OCI-LY1 (cell line): ENCODE data around the gene ROCK2.

Experiments
- H2AFZ ChIP-seq: fragments of 200-600 bp; sonication (generic), shearing (Covaris generic); 2 replicates; pipeline ENCODE4 v1.6.0; 2014; ENCODE audit warnings: antibody characterized with exemption, mild to moderate bottlenecking, low read length
- H3F3A ChIP-seq: fragments of 200-600 bp; sonication (generic), shearing (Covaris generic); 2 replicates; pipeline ENCODE4 v1.6.0; 2014; ENCODE audit warnings: mild to moderate bottlenecking, antibody characterized with exemption, low read length, moderate library complexity; ENCODE audit not compliant: insufficient read depth
- H3K27ac ChIP-seq: fragments of 200-600 bp; sonication (generic); 2 replicates; pipeline ENCODE4 v1.5.1; 2014; ENCODE audit warnings: low read length, mixed run types, mild to moderate bottlenecking, low read depth; ENCODE audit not compliant: poor library complexity, severe bottlenecking
- H3K27me3 ChIP-seq: fragments of 200-600 bp; sonication (generic); 2 replicates; pipeline ENCODE4 v1.6.0; 2014; ENCODE audit warnings: antibody characterized with exemption, mild to moderate bottlenecking, low read length, moderate library complexity; ENCODE audit not compliant: insufficient read depth
- H3K36me3 ChIP-seq: fragments of 200-600 bp; sonication (generic); 2 replicates; pipeline ENCODE4 v1.6.1; 2014; ENCODE audit warnings: mild to moderate bottlenecking, antibody characterized with exemption, low read length, moderate library complexity, mixed read lengths; ENCODE audit not compliant: insufficient read depth
- H3K4me1 ChIP-seq: fragments of 200-600 bp; sonication (generic); 2 replicates; pipeline ENCODE4 v1.5.1; 2014; ENCODE audit warnings: mild to moderate bottlenecking, low read length, moderate library complexity; ENCODE audit not compliant: insufficient read depth, severe bottlenecking
- H3K4me2 ChIP-seq: fragments of 200-600 bp; sonication (generic), shearing (Covaris generic); 2 replicates; pipeline ENCODE4 v1.6.1; 2014; ENCODE audit warnings: low read length
- H3K4me3 ChIP-seq: fragments of 200-600 bp; sonication (generic); 2 replicates; pipeline ENCODE4 v1.5.1; 2014; ENCODE audit warnings: low read length, low read depth, mild to moderate bottlenecking, mixed read lengths; ENCODE audit not compliant: poor library complexity, severe bottlenecking
- H3K79me2 ChIP-seq: fragments of 200-600 bp; shearing (Covaris generic); 2 replicates; pipeline ENCODE4 v1.6.1; 2016; ENCODE audit warnings: mixed run types, low read length, mixed read lengths; ENCODE audit not compliant: insufficient read depth
- H3K9ac ChIP-seq: fragments of 200-600 bp; sonication (generic), shearing (Covaris generic); 2 replicates; pipeline ENCODE4 v1.6.1; 2014; ENCODE audit warnings: mild to moderate bottlenecking, low read length, mixed read lengths
- H3K9me2 ChIP-seq: fragments of 200-600 bp; sonication (generic), shearing (Covaris generic); 2 replicates; pipeline ENCODE4 v1.6.1; 2014; ENCODE audit warnings: low read depth, mild to moderate bottlenecking, low read length, mixed read lengths
- H3K9me3 ChIP-seq: fragments of 200-600 bp; shearing (Covaris generic); 2 replicates; pipeline ENCODE4 v1.6.1; 2014; ENCODE audit warnings: low read length, mixed read lengths
- H4K20me1 ChIP-seq: fragments of 200-600 bp; sonication (generic), shearing (Covaris generic); 2 replicates; pipeline ENCODE4 v1.6.0; 2016; ENCODE audit warnings: mild to moderate bottlenecking, low read length; ENCODE audit not compliant: insufficient read depth
- CTCF ChIP-seq: fragments of 200-600 bp; sonication (generic), shearing (Covaris generic); IDR thresholded peaks from 2 replicates; pipeline ENCODE4 v1.5.1; 2017; ENCODE audit warnings: mild to moderate bottlenecking, antibody characterized with exemption, low read length, moderate library complexity, mixed read lengths
- EZH2 ChIP-seq: fragments of 200-600 bp; sonication (generic), shearing (Covaris generic); IDR thresholded peaks from 2 replicates; pipeline ENCODE4 v1.8.0; 2017; ENCODE audit warnings: borderline replicate concordance, mixed run types, mild to moderate bottlenecking, antibody characterized with exemption, low read length, moderate library complexity, mixed read lengths

The ROCK2 gene

GRCh38 chr2:11267931-11268330 is 76.5 kb downstream of the ROCK2 start:
- H3K4me2 ChIP-seq: no peak overlapping the region

GRCh38 chr2:11264818-11265217 is 79.6 kb downstream of the ROCK2 start:
- H3K4me2 ChIP-seq: no peak overlapping the region
- H3K27me3 ChIP-seq: no peaks in the 10 kb centered on the region
- H3K79me2 ChIP-seq: no peaks in the 10 kb centered on the region
- no peaks in the 10 kb centered on the region for H3K9me2 ChIP-seq
- H3K4me1 ChIP-seq: no peaks in the 10 kb centered on the region
- no peaks in the 10 kb centered on the region for H3K9me3 ChIP-seq
- H2AFZ ChIP-seq: no peak overlapping the region
- H3K27ac ChIP-seq: no peak overlapping the region
- no peak overlapping the region for H3K9ac ChIP-seq
- no peaks in the 10 kb centered on the region for H3F3A ChIP-seq
- H4K20me1 ChIP-seq: no peaks in the 10 kb centered on the region
- H3K36me3 ChIP-seq: no peaks in the 10 kb centered on the region
- TF ChIP-seq EZH2 (no peak), CTCF (no peak)
- no peak overlapping the region for H3K4me3 ChIP-seq

More at GRCh38 chr2:11267931-11268330, 76.5 kb downstream of the ROCK2 start:
- TF ChIP-seq EZH2: no peak
- no peak for TF ChIP-seq CTCF
- Histone ChIP-seq H3K4me1 (no peaks in the 10 kb centered on the region), H3K27ac (no peak overlapping the region), H3K36me3 (no peaks in the 10 kb centered on the region), H3K9me3 (no peaks in the 10 kb centered on the region), H3F3A (no peaks in the 10 kb centered on the region), H3K9me2 (no peaks in the 10 kb centered on the region), H3K9ac (no peak overlapping the region), H3K27me3 (no peaks in the 10 kb centered on the region), H4K20me1 (no peaks in the 10 kb centered on the region), H3K4me3 (no peak overlapping the region), H3K79me2 (no peaks in the 10 kb centered on the region), H2AFZ (no peak overlapping the region)

DNA sequence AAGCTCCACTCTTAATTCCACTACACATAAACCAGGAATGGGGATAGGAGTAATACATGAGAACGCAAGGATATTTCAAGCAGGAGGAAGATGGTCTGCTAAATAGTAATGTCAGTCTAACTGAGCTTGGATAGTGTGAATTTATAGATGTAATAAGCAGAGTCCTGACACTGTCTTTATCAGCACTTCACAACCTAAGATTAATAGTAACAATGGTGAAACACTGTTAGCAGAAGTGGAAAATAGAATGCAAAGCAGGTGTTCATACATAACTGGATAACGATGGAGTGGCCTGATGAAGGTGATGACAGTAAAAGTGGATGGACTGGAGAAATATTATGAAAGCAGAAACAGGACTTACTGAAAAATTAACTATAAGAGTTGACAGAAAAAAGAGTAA is 80.4 kb downstream of the ROCK2 start:
- Histone ChIP-seq H3K36me3 (no peaks in the 10 kb centered on the region), H3K4me3 (no peak overlapping the region), H3K9me3 (no peaks in the 10 kb centered on the region), H3K27me3 (no peaks in the 10 kb centered on the region), H3K9me2 (no peaks in the 10 kb centered on the region), H2AFZ (no peak overlapping the region), H3K4me1 (no peaks in the 10 kb centered on the region), H3K27ac (no peak overlapping the region), H3K79me2 (no peaks in the 10 kb centered on the region), H3K4me2 (no peak overlapping the region), H3F3A (no peaks in the 10 kb centered on the region), H4K20me1 (no peaks in the 10 kb centered on the region), H3K9ac (no peak overlapping the region)
- TF ChIP-seq EZH2 (no peak), CTCF (no peak)
